ENCODE results near the gene RPRD2. TPM values are rescaled to one million over a fixed set of nuclear protein-coding genes. Genes with fewer than 3 reads are reported as not detected.

Gene RPRD2
- polyA plus RNA-seq, 4 donors: 4.1 to 37.5 (median 8.5) TPM

GRCh38 chr1:150514913-150515327, 151.0 kb downstream of the RPRD2 start:
- H3K36me3 ChIP-seq (ENCODE audit: control insufficient read depth in 3 of 3, insufficient read depth in 2 of 3, low read depth in 1 of 3, low read length in 3 of 3): peaks cover 0 to 20% (median 0%) of the 10 kb centered on the region in 3 donors
- H3K9me3 ChIP-seq (ENCODE audit: control insufficient read depth in 2 of 2, insufficient read depth in 1 of 2, low read depth in 1 of 2, low read length in 1 of 2): no peaks in the 10 kb centered on the region
- DNase-seq (no peak), FAIRE-seq (no peak)
- 18 to 32% (median 24%) methylated on average over 21 of the region's 21 CpGs for WGBS, 3 donors
- peak overlapping the region; percentile 44 to 56 (median 52) for H3K4me3 ChIP-seq (ENCODE audit: low read depth in 1 of 3, low read length in 3 of 3)
- H3K27ac ChIP-seq (ENCODE audit: low read depth in 1 of 3, low read length in 2 of 3): peak overlapping the region in 2 of 3 donors; percentile 39 to 83
- H3K4me1 ChIP-seq (ENCODE audit: control insufficient read depth in 3 of 3, insufficient read depth in 2 of 3, low read depth in 1 of 3, low read length in 2 of 3): peaks cover 2 to 12% (median 4%) of the 10 kb centered on the region in 3 donors
- no peaks in the 10 kb centered on the region for H3K27me3 ChIP-seq (ENCODE audit: control insufficient read depth in 3 of 3, insufficient read depth in 3 of 3, low read length in 3 of 3)

- Histone ChIP-seq H3K4me1 (ENCODE audit: control insufficient read depth in 3 of 3, insufficient read depth in 2 of 3, low read depth in 1 of 3, low read length in 2 of 3) (peaks cover 2 to 12% (median 4%) of the 10 kb centered on the region in 3 donors), H3K4me3 (ENCODE audit: low read depth in 1 of 3, low read length in 3 of 3) (peak within 1 kb of the TSS; percentile 52 to 66 (median 56)), H3K27me3 (ENCODE audit: control insufficient read depth in 3 of 3, insufficient read depth in 3 of 3, low read length in 3 of 3) (no peaks in the 10 kb centered on the region), H3K9me3 (ENCODE audit: control insufficient read depth in 2 of 2, insufficient read depth in 1 of 2, low read depth in 1 of 2, low read length in 1 of 2) (no peaks in the 10 kb centered on the region), H3K27ac (ENCODE audit: low read depth in 1 of 3, low read length in 2 of 3) (peak within 1 kb of the TSS; percentile 28 to 83 (median 39)), H3K36me3 (ENCODE audit: control insufficient read depth in 3 of 3, insufficient read depth in 2 of 3, low read depth in 1 of 3, low read length in 3 of 3) (peaks cover 0 to 18% (median 0%) of the 10 kb centered on the region in 3 donors)
- WGBS, 3 donors: 0% methylated on average over 44 to 54 of the region's 54 CpGs
- FAIRE-seq (no peak), DNase-seq (peak; percentile 96)
Observed at GRCh38 chr1:150515328-150516049, 151.5 kb downstream of the RPRD2 start, which contains the start of gene FALEC. FALEC (plus strand) TSS chr1:150515752.

- peaks cover 0 to 14% (median 0%) of the 10 kb centered on the region in 3 donors for H3K36me3 ChIP-seq (ENCODE audit: control insufficient read depth in 3 of 3, insufficient read depth in 2 of 3, low read depth in 1 of 3, low read length in 3 of 3)
- 2% methylated on average over 16 to 19 of the region's 19 CpGs for WGBS, 3 donors
- no peaks in the 10 kb centered on the region for H3K9me3 ChIP-seq (ENCODE audit: control insufficient read depth in 2 of 2, insufficient read depth in 1 of 2, low read depth in 1 of 2, low read length in 1 of 2)
- peaks cover 2 to 12% (median 4%) of the 10 kb centered on the region in 3 donors for H3K4me1 ChIP-seq (ENCODE audit: control insufficient read depth in 3 of 3, insufficient read depth in 2 of 3, low read depth in 1 of 3, low read length in 2 of 3)
- FAIRE-seq: no peak
- no peaks in the 10 kb centered on the region for H3K27me3 ChIP-seq (ENCODE audit: control insufficient read depth in 3 of 3, insufficient read depth in 3 of 3, low read length in 3 of 3)
- H3K27ac ChIP-seq (ENCODE audit: low read depth in 1 of 3, low read length in 2 of 3): peak overlapping the region in 1 of 3 donors; percentile 28
- peak overlapping the region in 2 of 3 donors; percentile 52 to 56 for H3K4me3 ChIP-seq (ENCODE audit: low read depth in 1 of 3, low read length in 3 of 3)
- DNase-seq: peak in 1 of 2 donors; percentile 30
Observed at GRCh38 chr1:150516050-150516591, 152.2 kb downstream of the RPRD2 start.

GRCh38 chr1:150516616-150517015, 152.7 kb downstream of the RPRD2 start:
- H3K27ac ChIP-seq (ENCODE audit: low read depth in 1 of 3, low read length in 2 of 3): peak overlapping the region in 1 of 3 donors; percentile 28
- H3K4me1 ChIP-seq (ENCODE audit: control insufficient read depth in 3 of 3, insufficient read depth in 2 of 3, low read depth in 1 of 3, low read length in 2 of 3): peaks cover 2 to 12% (median 4%) of the 10 kb centered on the region in 3 donors
- peaks cover 0 to 9% (median 0%) of the 10 kb centered on the region in 3 donors for H3K36me3 ChIP-seq (ENCODE audit: control insufficient read depth in 3 of 3, insufficient read depth in 2 of 3, low read depth in 1 of 3, low read length in 3 of 3)
- no peaks in the 10 kb centered on the region for H3K27me3 ChIP-seq (ENCODE audit: control insufficient read depth in 3 of 3, insufficient read depth in 3 of 3, low read length in 3 of 3)
- FAIRE-seq (no peak), DNase-seq (peak; percentile 15 to 30)
- WGBS, 3 donors: 9 to 36% (median 27%) methylated on average over 4 of the region's 4 CpGs
- H3K4me3 ChIP-seq (ENCODE audit: low read depth in 1 of 3, low read length in 3 of 3): peak overlapping the region in 1 of 3 donors; percentile 56
- no peaks in the 10 kb centered on the region for H3K9me3 ChIP-seq (ENCODE audit: control insufficient read depth in 2 of 2, insufficient read depth in 1 of 2, low read depth in 1 of 2, low read length in 1 of 2)

GRCh38 chr1:150521196-150521968, 157.4 kb downstream of the RPRD2 start:
- FAIRE-seq: no peak
- no peak overlapping the region for H3K4me3 ChIP-seq (ENCODE audit: low read depth in 1 of 3, low read length in 3 of 3)
- H3K9me3 ChIP-seq (ENCODE audit: control insufficient read depth in 2 of 2, insufficient read depth in 1 of 2, low read depth in 1 of 2, low read length in 1 of 2): no peaks in the 10 kb centered on the region
- H3K36me3 ChIP-seq (ENCODE audit: control insufficient read depth in 3 of 3, insufficient read depth in 2 of 3, low read depth in 1 of 3, low read length in 3 of 3): no peaks in the 10 kb centered on the region
- H3K27me3 ChIP-seq (ENCODE audit: control insufficient read depth in 3 of 3, insufficient read depth in 3 of 3, low read length in 3 of 3): no peaks in the 10 kb centered on the region
- no peak overlapping the region for H3K27ac ChIP-seq (ENCODE audit: low read depth in 1 of 3, low read length in 2 of 3)
- peaks cover 0 to 3% (median under 1%) of the 10 kb centered on the region in 3 donors for H3K4me1 ChIP-seq (ENCODE audit: control insufficient read depth in 3 of 3, insufficient read depth in 2 of 3, low read depth in 1 of 3, low read length in 2 of 3)
- WGBS, 3 donors: 65 to 77% (median 71%) methylated on average over 1 of the region's 1 CpG
- DNase-seq: no peak

- FAIRE-seq: no peak
- 82 to 93% (median 84%) methylated on average over 3 of the region's 3 CpGs for WGBS, 3 donors
Observed at GRCh38 chr1:150525348-150525747, 161.4 kb downstream of the RPRD2 start.

More at GRCh38 chr1:150525348-150525747, 161.4 kb downstream of the RPRD2 start:
- Histone ChIP-seq H3K4me1 (ENCODE audit: control insufficient read depth in 3 of 3, insufficient read depth in 2 of 3, low read depth in 1 of 3, low read length in 2 of 3) (peaks cover 0 to 8% (median 0%) of the 10 kb centered on the region in 3 donors), H3K36me3 (ENCODE audit: control insufficient read depth in 3 of 3, insufficient read depth in 2 of 3, low read depth in 1 of 3, low read length in 3 of 3) (no peaks in the 10 kb centered on the region), H3K27ac (ENCODE audit: low read depth in 1 of 3, low read length in 2 of 3) (no peak overlapping the region), H3K27me3 (ENCODE audit: control insufficient read depth in 3 of 3, insufficient read depth in 3 of 3, low read length in 3 of 3) (no peaks in the 10 kb centered on the region), H3K9me3 (ENCODE audit: control insufficient read depth in 2 of 2, insufficient read depth in 1 of 2, low read depth in 1 of 2, low read length in 1 of 2) (no peaks in the 10 kb centered on the region), H3K4me3 (ENCODE audit: low read depth in 1 of 3, low read length in 3 of 3) (no peak overlapping the region)
- no peak for DNase-seq

Other genes starting within 250 kb of the RPRD2 start
- gene PLEKHO1, start 214.2 kb upstream of the RPRD2 start, polyA plus RNA-seq: 10 to 100 TPM in 3 of 4 donors, 1 to 10 TPM in 1; 8.1 to 38.4 (median 22.0) TPM
- 10 to 100 TPM; 13.2 to 46.7 (median 30.6) TPM for gene ANP32E, start 128.0 kb upstream of the RPRD2 start, polyA plus RNA-seq
- gene CA14, start 106.4 kb upstream of the RPRD2 start, polyA plus RNA-seq: under 1 TPM in 2 of 4 donors, not detected in 2; 0.16 to 0.34 TPM
- gene APH1A, start 95.1 kb upstream of the RPRD2 start, polyA plus RNA-seq: 100 to 1,000 TPM in 2 of 4 donors, 10 to 100 TPM in 2; 89.2 to 206 (median 144) TPM
- 10 to 100 TPM in 2 of 4 donors, 1 to 10 TPM in 2; 3.8 to 21.4 (median 9.2) TPM for gene C1orf54, start 91.4 kb upstream of the RPRD2 start, polyA plus RNA-seq
- gene CIART, start 81.6 kb upstream of the RPRD2 start, polyA plus RNA-seq: 10 to 100 TPM in 1 of 4 donors, 1 to 10 TPM in 3; 2.5 to 14.6 (median 5.5) TPM
- gene MRPS21, start 70.3 kb upstream of the RPRD2 start, polyA plus RNA-seq: 100 to 1,000 TPM in 1 of 4 donors, 10 to 100 TPM in 3; 49.4 to 107 (median 79.4) TPM
- gene PRPF3, start 42.6 kb upstream of the RPRD2 start, polyA plus RNA-seq: 10 to 100 TPM; 21.7 to 89.5 (median 25.4) TPM
- gene TARS2, start 123.3 kb downstream of the RPRD2 start, polyA plus RNA-seq: 10 to 100 TPM in 2 of 4 donors, 1 to 10 TPM in 2; 6.5 to 22.7 (median 11.2) TPM
- 1 to 10 TPM in 3 of 4 donors, under 1 TPM in 1; 0.89 to 8.3 (median 3.1) TPM for gene ECM1, start 144.0 kb downstream of the RPRD2 start, polyA plus RNA-seq
- gene FALEC, start 151.6 kb downstream of the RPRD2 start, polyA plus RNA-seq: under 1 TPM in 1 of 4 donors, not detected in 3; 0.24 TPM
- gene ADAMTSL4, start 185.3 kb downstream of the RPRD2 start, polyA plus RNA-seq: 10 to 100 TPM in 2 of 4 donors, under 1 TPM in 2; 0.27 to 16.1 (median 7.0) TPM
- gene MCL1, start 215.5 kb downstream of the RPRD2 start, polyA plus RNA-seq: 100 to 1,000 TPM in 3 of 4 donors, 10 to 100 TPM in 1; 87.0 to 189 (median 105) TPM